Measurements from ENCODE around the gene TRAPPC12. TPM values are rescaled to one million over a fixed set of nuclear protein-coding genes. Genes with fewer than 3 reads are reported as not detected.

Gene TRAPPC12
- total RNA-seq, 1 experiment from 2014 or later = 86.2 TPM

- no peaks in the 10 kb centered on the region for H3K27me3 ChIP-seq (ENCODE audit: low read length)
- H3K27ac ChIP-seq (ENCODE audit: low read length) = no peak overlapping the region
- H3K9me3 ChIP-seq (ENCODE audit: low read length) = peaks cover 20% of the 10 kb centered on the region
- H3K36me3 ChIP-seq (ENCODE audit: low read depth, low read length) = peaks cover 58% of the 10 kb centered on the region
- no peak for TF ChIP-seq CTCF (conservative IDR thresholded peaks at IDR 0.05; ENCODE audit: low read depth, low read length)
- no peak for TF ChIP-seq EZH2phosphoT487 (IDR thresholded peaks at IDR 0.05; ENCODE audit: borderline replicate concordance, low read length)
- TF ChIP-seq EZH2 (IDR thresholded peaks at IDR 0.05; ENCODE audit: low read length, unreplicated experiment) = no peak
- ATAC-seq (no peak), DNase-seq (no peak)
- H3K4me3 ChIP-seq (ENCODE audit: low read length) = no peak overlapping the region
- H4K20me1 ChIP-seq (ENCODE audit: low read length) = no peaks in the 10 kb centered on the region
- intact Hi-C loops (cut with micrococcal nuclease) = no loop called here
- H3K9ac ChIP-seq (ENCODE audit: low read length) = no peak overlapping the region
- no peaks in the 10 kb centered on the region for H3F3A ChIP-seq (ENCODE audit: low read length, unreplicated experiment)
- H3K79me2 ChIP-seq (ENCODE audit: low read length) = peaks cover 46% of the 10 kb centered on the region
- POLR2A ChIA-PET (ENCODE audit: unreplicated experiment) = no interaction called here
- no TSS peak for BruUV-seq (replicated peaks)
- no peak overlapping the region for H2AFZ ChIP-seq (ENCODE audit: low read length)
- no peak overlapping the region for H3K4me2 ChIP-seq (ENCODE audit: low read length)
- H3K9me2 ChIP-seq (replicated peaks; ENCODE audit: low read length) = no peaks in the 10 kb centered on the region
- CTCF ChIA-PET = no interaction called here
- H3K4me1 ChIP-seq (ENCODE audit: insufficient read depth, low read length) = no peaks in the 10 kb centered on the region
Measured at GRCh38 chr2:3399381-3399780, 19.9 kb downstream of the TRAPPC12 start.

GRCh38 chr2:3399829-3400228 lies 20.3 kb downstream of the TRAPPC12 start:
- Histone ChIP-seq H3K9me3 (ENCODE audit: low read length) (peaks cover 17% of the 10 kb centered on the region), H3K4me3 (ENCODE audit: low read length) (no peak overlapping the region), H3K4me2 (ENCODE audit: low read length) (no peak overlapping the region), H3K9ac (ENCODE audit: low read length) (no peak overlapping the region), H3K27me3 (ENCODE audit: low read length) (no peaks in the 10 kb centered on the region), H2AFZ (ENCODE audit: low read length) (no peak overlapping the region), H3K36me3 (ENCODE audit: low read depth, low read length) (peaks cover 53% of the 10 kb centered on the region), H3K9me2 (replicated peaks; ENCODE audit: low read length) (no peaks in the 10 kb centered on the region), H3K4me1 (ENCODE audit: insufficient read depth, low read length) (no peaks in the 10 kb centered on the region), H3K79me2 (ENCODE audit: low read length) (peaks cover 42% of the 10 kb centered on the region), H4K20me1 (ENCODE audit: low read length) (no peaks in the 10 kb centered on the region), H3K27ac (ENCODE audit: low read length) (no peak overlapping the region), H3F3A (ENCODE audit: low read length, unreplicated experiment) (no peaks in the 10 kb centered on the region)
- TF ChIP-seq EZH2phosphoT487 (IDR thresholded peaks at IDR 0.05; ENCODE audit: borderline replicate concordance, low read length) = no peak
- no peak for TF ChIP-seq CTCF (conservative IDR thresholded peaks at IDR 0.05; ENCODE audit: low read depth, low read length)
- TF ChIP-seq EZH2 (IDR thresholded peaks at IDR 0.05; ENCODE audit: low read length, unreplicated experiment) = no peak
- intact Hi-C loops (cut with micrococcal nuclease) = no loop called here
- ATAC-seq (no peak), DNase-seq (no peak)
- POLR2A ChIA-PET (ENCODE audit: unreplicated experiment) = no interaction called here
- BruUV-seq (replicated peaks) = no TSS peak
- CTCF ChIA-PET = no interaction called here

GRCh38 chr2:3403587-3404334 lies 24.3 kb downstream of the TRAPPC12 start:
- ATAC-seq = no peak

More at GRCh38 chr2:3403587-3404334, 24.3 kb downstream of the TRAPPC12 start:
- H3K9ac ChIP-seq (ENCODE audit: low read length) = no peak overlapping the region
- no peak for TF ChIP-seq CTCF (conservative IDR thresholded peaks at IDR 0.05; ENCODE audit: low read depth, low read length)
- TF ChIP-seq EZH2phosphoT487 (IDR thresholded peaks at IDR 0.05; ENCODE audit: borderline replicate concordance, low read length) = no peak
- no peak for TF ChIP-seq EZH2 (IDR thresholded peaks at IDR 0.05; ENCODE audit: low read length, unreplicated experiment)
- no peaks in the 10 kb centered on the region for H3K4me1 ChIP-seq (ENCODE audit: insufficient read depth, low read length)
- H3F3A ChIP-seq (ENCODE audit: low read length, unreplicated experiment) = no peaks in the 10 kb centered on the region
- peaks cover 28% of the 10 kb centered on the region for H3K36me3 ChIP-seq (ENCODE audit: low read depth, low read length)
- H3K79me2 ChIP-seq (ENCODE audit: low read length) = peaks cover 7% of the 10 kb centered on the region
- no peaks in the 10 kb centered on the region for H4K20me1 ChIP-seq (ENCODE audit: low read length)
- BruUV-seq (replicated peaks) = no TSS peak
- no peaks in the 10 kb centered on the region for H3K9me3 ChIP-seq (ENCODE audit: low read length)
- no peak overlapping the region for H3K4me2 ChIP-seq (ENCODE audit: low read length)
- no peaks in the 10 kb centered on the region for H3K9me2 ChIP-seq (replicated peaks; ENCODE audit: low read length)
- H3K4me3 ChIP-seq (ENCODE audit: low read length) = no peak overlapping the region
- no peaks in the 10 kb centered on the region for H3K27me3 ChIP-seq (ENCODE audit: low read length)
- intact Hi-C loops (cut with micrococcal nuclease) = no loop called here
- POLR2A ChIA-PET (ENCODE audit: unreplicated experiment) = no interaction called here
- DNase-seq = no peak
- no peak overlapping the region for H2AFZ ChIP-seq (ENCODE audit: low read length)
- H3K27ac ChIP-seq (ENCODE audit: low read length) = no peak overlapping the region
- CTCF ChIA-PET = no interaction called here

All from PC-3 (cell line).